Measurements from ENCODE around the gene DIS3L.
"Not testable (repeated sequence)": the region's sequence is repeated elsewhere in the genome, so short reads cannot be mapped to it uniquely, and the experiment has no call there.

DIS3L gene

DNA sequence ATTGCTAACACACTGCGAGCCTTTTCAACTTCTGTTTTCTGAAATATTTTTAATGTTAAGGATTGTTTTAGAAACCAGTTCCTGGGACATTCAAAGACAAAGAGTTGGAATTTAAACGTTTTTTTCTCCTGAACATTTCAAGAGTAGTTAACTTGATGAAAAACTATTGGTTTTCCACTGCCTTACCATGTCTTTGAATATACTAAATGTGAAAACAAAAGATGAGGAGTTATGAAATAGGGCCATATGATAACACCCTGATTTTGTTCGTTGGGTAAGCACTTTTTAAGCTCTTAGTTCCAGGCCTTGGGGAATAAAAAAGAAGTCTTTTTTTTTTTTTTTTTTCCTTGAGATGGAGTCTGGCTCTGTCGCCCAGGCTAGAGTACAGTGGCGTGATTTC, 2.8 kb downstream of the DIS3L start:
- in situ Hi-C loops (cut with MboI; ENCODE audit: low sequenced_read_pairs, unreplicated experiment) = no loop called here
- TF ChIP-seq, protein P1, sequence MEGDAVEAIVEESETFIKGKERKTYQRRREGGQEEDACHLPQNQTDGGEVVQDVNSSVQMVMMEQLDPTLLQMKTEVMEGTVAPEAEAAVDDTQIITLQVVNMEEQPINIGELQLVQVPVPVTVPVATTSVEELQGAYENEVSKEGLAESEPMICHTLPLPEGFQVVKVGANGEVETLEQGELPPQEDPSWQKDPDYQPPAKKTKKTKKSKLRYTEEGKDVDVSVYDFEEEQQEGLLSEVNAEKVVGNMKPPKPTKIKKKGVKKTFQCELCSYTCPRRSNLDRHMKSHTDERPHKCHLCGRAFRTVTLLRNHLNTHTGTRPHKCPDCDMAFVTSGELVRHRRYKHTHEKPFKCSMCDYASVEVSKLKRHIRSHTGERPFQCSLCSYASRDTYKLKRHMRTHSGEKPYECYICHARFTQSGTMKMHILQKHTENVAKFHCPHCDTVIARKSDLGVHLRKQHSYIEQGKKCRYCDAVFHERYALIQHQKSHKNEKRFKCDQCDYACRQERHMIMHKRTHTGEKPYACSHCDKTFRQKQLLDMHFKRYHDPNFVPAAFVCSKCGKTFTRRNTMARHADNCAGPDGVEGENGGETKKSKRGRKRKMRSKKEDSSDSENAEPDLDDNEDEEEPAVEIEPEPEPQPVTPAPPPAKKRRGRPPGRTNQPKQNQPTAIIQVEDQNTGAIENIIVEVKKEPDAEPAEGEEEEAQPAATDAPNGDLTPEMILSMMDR (IDR thresholded peaks at IDR 0.05; ENCODE audit: borderline replicate concordance, control extremely low read depth, extremely low read depth, insufficient read depth, missing control alignments) = no peak
- DNase-seq (ENCODE audit: low spot score) = no peak

DNA sequence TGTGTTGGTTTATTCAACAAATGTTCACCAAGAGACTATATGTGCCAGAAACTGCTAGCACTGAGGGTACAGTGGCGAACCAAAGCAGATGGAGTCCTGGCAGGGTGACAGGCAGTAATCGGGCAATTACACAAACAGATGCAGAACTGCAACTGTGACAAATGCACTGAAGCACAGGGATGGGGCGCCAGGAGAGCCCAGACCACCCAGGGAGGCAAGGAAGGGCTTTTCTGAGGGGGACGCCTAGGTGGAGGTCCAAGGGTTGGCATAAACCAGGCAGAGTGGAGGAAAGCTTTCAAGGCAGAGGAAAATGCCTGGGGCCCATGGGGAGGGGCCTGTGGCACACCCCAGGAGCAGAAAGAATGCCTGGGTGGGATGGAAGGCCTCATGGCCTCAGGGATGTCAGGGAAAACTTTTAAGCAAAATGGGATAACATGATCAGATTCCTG, 5.5 kb downstream of the DIS3L start:
- TF ChIP-seq, protein P1 (IDR thresholded peaks at IDR 0.05; ENCODE audit: borderline replicate concordance, control extremely low read depth, extremely low read depth, insufficient read depth, missing control alignments) = no peak
- in situ Hi-C loops (cut with MboI; ENCODE audit: low sequenced_read_pairs, unreplicated experiment) = no loop called here
- no peak for DNase-seq (ENCODE audit: low spot score)

DNA sequence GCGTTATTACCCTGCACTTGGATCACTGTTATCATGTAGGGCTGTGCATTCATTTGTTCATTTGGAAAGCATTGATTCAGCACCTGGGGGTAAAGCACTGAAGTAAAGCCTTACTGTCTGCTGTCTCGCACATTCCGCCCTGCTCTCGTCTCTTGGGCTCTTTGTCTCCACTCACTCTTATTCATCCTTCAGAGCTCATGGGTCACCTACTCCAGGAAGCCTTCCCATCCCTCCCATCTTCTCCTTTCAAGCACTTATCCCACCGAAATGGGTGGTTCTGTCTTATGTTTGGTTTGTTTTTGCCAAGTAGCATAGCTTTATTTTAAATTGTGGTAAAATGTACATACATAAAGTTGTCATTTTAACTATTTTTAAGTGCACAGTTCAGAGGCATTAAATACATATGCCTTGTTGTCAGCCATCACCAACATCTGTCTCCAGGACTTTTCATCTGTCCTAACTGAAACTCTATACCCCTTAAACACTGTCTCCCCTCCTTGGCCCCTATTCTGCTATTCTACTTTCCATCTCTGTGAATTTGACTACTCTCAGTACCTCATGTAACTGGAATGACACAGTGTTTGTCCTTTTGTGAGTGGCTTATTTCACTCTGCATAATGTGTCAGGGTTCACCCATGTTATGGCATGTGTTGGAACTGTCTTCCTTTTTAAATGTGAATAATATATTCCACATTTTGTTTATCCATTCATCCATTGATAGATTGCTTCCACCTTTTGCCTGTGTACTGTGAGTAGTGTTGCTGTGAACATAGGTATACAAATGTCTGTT, 9.3 kb downstream of the DIS3L start:
- no peak for DNase-seq (ENCODE audit: low spot score)
- in situ Hi-C loops (cut with MboI; ENCODE audit: low sequenced_read_pairs, unreplicated experiment) = no loop called here
- TF ChIP-seq, protein P1 (IDR thresholded peaks at IDR 0.05; ENCODE audit: borderline replicate concordance, control extremely low read depth, extremely low read depth, insufficient read depth, missing control alignments) = no peak

DNA sequence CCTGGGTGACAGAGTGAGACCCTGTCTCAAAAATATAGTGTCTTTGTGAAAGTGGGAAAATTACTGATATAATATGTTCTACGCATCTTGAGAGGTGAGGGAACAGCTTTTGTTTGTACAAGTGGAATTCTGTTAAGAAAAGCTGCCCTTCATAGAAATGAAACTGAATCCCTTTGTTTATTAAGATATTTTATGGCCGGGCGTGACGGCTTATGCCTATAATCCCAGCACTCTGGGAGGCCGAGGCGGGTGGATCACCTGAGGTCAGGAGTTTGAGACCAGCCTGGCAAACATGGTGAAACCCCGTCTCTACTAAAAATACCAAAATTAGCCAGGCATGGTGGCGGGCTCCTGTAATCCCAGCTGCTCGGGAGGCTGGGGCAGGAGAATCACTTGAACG, 11.1 kb downstream of the DIS3L start:
- in situ Hi-C loops (cut with MboI; ENCODE audit: low sequenced_read_pairs, unreplicated experiment); DNase-seq (ENCODE audit: low spot score): not testable (repeated sequence)

DNA sequence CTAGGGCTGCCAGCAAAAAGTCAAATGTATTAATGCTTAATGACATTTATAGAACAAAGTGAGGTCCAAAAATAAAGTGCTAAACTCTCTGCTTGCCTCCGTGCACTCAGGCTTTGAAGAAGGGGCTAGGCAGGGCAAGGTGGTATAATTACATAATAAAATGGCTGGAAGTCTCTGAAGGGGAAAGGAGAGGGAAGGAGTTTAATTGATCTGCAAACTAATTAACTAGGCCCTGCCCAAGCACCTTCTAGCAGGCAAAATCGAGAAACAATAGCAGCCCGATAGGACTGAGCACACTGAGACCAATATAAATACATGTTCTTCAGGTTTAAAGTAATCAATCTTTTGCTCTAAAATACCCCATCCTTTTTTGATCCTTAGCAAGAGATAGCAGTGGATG, 13.0 kb downstream of the DIS3L start:
- in situ Hi-C loops (cut with MboI; ENCODE audit: low sequenced_read_pairs, unreplicated experiment) = no loop called here
- DNase-seq (ENCODE audit: low spot score) = no peak
- TF ChIP-seq, protein P1 (IDR thresholded peaks at IDR 0.05; ENCODE audit: borderline replicate concordance, control extremely low read depth, extremely low read depth, insufficient read depth, missing control alignments) = no peak

DNA sequence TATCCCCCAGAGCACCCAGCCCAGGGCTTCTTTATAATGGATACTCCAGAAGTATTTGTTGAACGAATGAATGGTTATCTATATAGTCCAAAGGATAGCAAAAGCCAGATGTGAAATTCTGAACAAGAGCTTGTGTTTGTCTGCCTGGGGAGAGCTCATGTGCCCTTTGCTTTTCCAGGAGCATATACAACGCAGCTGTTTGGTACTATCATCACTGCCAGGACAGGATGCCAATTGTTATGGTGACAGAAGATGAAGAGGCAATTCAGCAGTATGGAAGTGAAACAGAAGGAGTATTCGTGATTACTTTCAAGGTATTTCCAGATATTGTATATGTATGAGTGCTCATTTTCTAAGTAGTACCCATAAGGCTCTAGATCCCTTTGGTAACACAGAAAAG, 15.2 kb downstream of the DIS3L start:
- TF ChIP-seq, protein P1 (IDR thresholded peaks at IDR 0.05; ENCODE audit: borderline replicate concordance, control extremely low read depth, extremely low read depth, insufficient read depth, missing control alignments) = no peak
- DNase-seq (ENCODE audit: low spot score) = no peak
- in situ Hi-C loops (cut with MboI; ENCODE audit: low sequenced_read_pairs, unreplicated experiment) = no loop called here

DNA sequence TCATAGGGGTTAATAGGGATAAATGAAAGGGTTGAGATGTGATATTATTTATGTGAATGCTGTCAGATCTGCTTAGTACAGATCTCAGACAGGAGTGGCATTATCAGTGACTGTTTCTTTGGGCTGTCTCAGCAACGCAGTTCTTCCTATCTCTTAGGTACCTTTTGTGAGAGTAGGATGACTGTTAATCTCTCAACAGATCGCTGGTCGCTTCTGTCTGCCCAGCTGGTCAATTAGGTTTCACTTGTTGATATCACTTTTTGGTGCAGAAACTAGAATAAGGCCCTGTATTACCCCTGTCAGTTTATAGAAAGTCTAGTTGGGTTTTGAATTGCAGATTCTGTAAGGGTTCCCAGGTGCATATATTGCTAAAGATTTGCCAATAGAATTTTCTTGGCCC, 16.5 kb downstream of the DIS3L start:
- no peak for DNase-seq (ENCODE audit: low spot score)
- in situ Hi-C loops (cut with MboI; ENCODE audit: low sequenced_read_pairs, unreplicated experiment) = no loop called here
- TF ChIP-seq, protein P1 (IDR thresholded peaks at IDR 0.05; ENCODE audit: borderline replicate concordance, control extremely low read depth, extremely low read depth, insufficient read depth, missing control alignments) = no peak
